ENCODE results near the gene TSEN54. TPM values are rescaled to one million over a fixed set of nuclear protein-coding genes. Genes with fewer than 3 reads are reported as not detected.

TSEN54 gene
- total RNA-seq, 2 experiments from 2014 or later: 38.8 to 45.4 TPM

DNA sequence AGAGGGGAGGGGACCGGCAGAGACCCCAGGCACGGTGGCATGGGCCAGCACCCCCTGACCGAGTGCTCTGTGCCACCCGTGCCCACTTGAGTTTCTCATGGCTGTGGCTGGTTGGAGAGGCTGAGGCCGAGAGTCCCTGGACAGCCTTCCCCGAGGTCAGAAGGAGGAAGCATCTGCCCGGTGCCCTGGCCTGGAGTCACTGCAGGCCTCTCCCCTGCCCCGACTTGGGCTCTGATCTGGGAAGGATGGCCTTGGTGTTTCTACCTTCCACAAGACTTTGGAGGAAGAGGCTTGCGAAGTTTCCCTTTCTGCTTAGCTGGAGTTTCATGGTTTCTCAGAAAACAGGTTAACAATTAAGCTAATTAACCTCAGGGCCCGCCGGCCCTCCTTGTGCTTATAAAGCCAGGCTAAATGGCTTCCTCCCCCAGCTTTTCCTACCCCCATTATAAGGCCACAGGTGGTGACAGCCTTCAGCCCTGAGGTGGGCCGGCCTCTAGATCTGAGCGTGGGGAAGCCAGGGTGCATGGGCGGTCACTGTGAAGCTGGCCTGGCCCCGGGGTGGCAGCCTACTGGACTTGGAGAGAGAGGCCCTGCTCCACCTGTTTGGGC is 26.5 kb downstream of the TSEN54 start:
- CTCF ChIA-PET: no interaction called here
- Mint-ChIP-seq H3K27me3 (no peaks in the 10 kb centered on the region), H3K27ac (no peak overlapping the region), H3K4me1 (ENCODE audit: low read depth) (no peaks in the 10 kb centered on the region), H3K9me3 (no peaks in the 10 kb centered on the region), H3K4me3 (no peak overlapping the region), H3K36me3 (ENCODE audit: low read depth) (no peaks in the 10 kb centered on the region)
- POLR2A ChIA-PET: interaction anchor here (0.6 to 0.9 kb wide), 2 partner anchors 18 to 37 kb away, joined by 3 to 4 read pairs; partner anchors contain the start of gene LLGL2
- DNase-seq (no peak), ATAC-seq (no peak)
- TF ChIP-seq, protein P1, sequence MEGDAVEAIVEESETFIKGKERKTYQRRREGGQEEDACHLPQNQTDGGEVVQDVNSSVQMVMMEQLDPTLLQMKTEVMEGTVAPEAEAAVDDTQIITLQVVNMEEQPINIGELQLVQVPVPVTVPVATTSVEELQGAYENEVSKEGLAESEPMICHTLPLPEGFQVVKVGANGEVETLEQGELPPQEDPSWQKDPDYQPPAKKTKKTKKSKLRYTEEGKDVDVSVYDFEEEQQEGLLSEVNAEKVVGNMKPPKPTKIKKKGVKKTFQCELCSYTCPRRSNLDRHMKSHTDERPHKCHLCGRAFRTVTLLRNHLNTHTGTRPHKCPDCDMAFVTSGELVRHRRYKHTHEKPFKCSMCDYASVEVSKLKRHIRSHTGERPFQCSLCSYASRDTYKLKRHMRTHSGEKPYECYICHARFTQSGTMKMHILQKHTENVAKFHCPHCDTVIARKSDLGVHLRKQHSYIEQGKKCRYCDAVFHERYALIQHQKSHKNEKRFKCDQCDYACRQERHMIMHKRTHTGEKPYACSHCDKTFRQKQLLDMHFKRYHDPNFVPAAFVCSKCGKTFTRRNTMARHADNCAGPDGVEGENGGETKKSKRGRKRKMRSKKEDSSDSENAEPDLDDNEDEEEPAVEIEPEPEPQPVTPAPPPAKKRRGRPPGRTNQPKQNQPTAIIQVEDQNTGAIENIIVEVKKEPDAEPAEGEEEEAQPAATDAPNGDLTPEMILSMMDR (IDR thresholded peaks at IDR 0.05): no peak
- intact Hi-C loops (cut with micrococcal nuclease): no loop called here

DNA sequence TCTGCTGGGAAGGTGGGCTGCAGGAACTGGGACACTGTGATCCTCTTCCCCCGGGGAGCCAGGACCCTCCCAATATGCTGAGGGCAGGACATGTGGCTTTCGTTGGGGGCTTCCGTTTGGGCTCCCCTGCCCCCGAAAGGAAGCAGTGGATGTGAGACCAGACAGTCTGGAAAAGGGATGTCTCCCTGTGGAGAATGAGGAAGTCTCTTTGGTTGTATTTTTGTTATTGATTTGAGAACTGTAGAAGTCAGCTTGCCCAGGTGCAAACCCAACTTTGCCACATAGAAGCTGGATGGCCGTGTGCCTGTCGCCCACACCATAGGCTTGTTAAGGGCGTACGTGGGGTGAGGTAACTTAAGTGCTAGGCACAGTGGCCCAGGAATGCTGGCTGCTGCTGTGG is 27.9 kb downstream of the TSEN54 start:
- POLR2A ChIA-PET: interaction anchor here (1.9 kb wide), 1 partner anchor 9 kb away, joined by 7 read pairs; no protein-coding TSS in a partner anchor
- DNase-seq (no peak), ATAC-seq (no peak)
- no peaks in the 10 kb centered on the region for H3K27me3 Mint-ChIP-seq
- TF ChIP-seq, protein P1 (IDR thresholded peaks at IDR 0.05): no peak
- CTCF ChIA-PET: no interaction called here
- H3K4me1 Mint-ChIP-seq (ENCODE audit: low read depth): no peaks in the 10 kb centered on the region
- H3K4me3 Mint-ChIP-seq: no peak overlapping the region
- H3K27ac Mint-ChIP-seq: no peak overlapping the region
- H3K36me3 Mint-ChIP-seq (ENCODE audit: low read depth): no peaks in the 10 kb centered on the region
- intact Hi-C loops (cut with micrococcal nuclease): no loop called here
- no peaks in the 10 kb centered on the region for H3K9me3 Mint-ChIP-seq

DNA sequence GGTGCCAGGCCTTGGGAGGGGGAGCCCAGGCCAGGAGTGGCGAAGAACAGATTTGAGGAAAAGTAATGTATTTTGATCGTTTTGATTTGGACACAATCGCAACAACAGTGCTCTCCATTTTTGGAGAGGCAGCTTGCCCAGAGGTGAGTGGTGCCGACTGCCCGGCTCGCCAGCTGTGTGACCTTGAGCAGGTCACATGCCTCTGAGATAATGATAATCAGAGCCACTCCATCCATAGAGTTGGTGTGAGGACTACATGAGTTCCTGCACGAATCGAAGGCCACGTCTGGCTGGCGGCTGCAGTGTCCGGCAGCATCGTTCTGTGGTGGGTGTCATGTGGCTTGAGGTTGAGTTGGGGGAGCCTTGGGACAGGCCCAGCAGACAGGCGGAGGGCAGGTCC is 29.9 kb downstream of the TSEN54 start:
- intact Hi-C loops (cut with micrococcal nuclease): no loop called here

DNA sequence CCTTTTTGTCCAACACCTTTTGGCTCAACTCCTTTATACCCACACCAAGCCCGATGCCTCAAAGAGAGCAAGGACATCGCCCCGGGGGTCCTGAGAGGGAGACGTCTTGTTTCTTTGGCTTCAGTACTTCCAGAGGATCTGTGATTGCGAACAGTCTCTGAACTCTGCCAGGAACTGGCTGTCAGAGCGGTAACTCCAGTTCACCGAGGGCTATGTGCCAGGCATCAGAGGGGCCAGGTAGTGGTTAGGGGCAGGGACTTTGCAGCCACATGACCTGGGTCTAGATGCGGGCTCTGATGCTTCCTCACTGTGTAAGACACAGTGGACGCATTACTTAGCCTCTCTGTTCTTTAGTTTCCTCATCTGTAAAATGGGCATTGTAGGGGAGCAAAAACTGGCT is 30.8 kb downstream of the TSEN54 start:
- no peaks in the 10 kb centered on the region for H3K4me1 Mint-ChIP-seq (ENCODE audit: low read depth)
- ChIA-PET POLR2A (no interaction called here), CTCF (no interaction called here)
- no peaks in the 10 kb centered on the region for H3K36me3 Mint-ChIP-seq (ENCODE audit: low read depth)
- DNase-seq (no peak), ATAC-seq (no peak)
- H3K27me3 Mint-ChIP-seq: no peaks in the 10 kb centered on the region
- no peaks in the 10 kb centered on the region for H3K9me3 Mint-ChIP-seq
- intact Hi-C loops (cut with micrococcal nuclease): no loop called here
- TF ChIP-seq, protein P1 (IDR thresholded peaks at IDR 0.05): no peak
- H3K4me3 Mint-ChIP-seq: no peak overlapping the region
- H3K27ac Mint-ChIP-seq: no peak overlapping the region

More for the DNA sequence above, 29.9 kb downstream of the TSEN54 start:
- Mint-ChIP-seq H3K27ac (no peak overlapping the region), H3K4me3 (no peak overlapping the region), H3K27me3 (no peaks in the 10 kb centered on the region), H3K4me1 (ENCODE audit: low read depth) (no peaks in the 10 kb centered on the region), H3K36me3 (ENCODE audit: low read depth) (no peaks in the 10 kb centered on the region), H3K9me3 (no peaks in the 10 kb centered on the region)
- CTCF ChIA-PET: no interaction called here
- ATAC-seq: no peak
- TF ChIP-seq, protein P1 (IDR thresholded peaks at IDR 0.05): no peak
- POLR2A ChIA-PET: no interaction called here
- no peak for DNase-seq

DNA sequence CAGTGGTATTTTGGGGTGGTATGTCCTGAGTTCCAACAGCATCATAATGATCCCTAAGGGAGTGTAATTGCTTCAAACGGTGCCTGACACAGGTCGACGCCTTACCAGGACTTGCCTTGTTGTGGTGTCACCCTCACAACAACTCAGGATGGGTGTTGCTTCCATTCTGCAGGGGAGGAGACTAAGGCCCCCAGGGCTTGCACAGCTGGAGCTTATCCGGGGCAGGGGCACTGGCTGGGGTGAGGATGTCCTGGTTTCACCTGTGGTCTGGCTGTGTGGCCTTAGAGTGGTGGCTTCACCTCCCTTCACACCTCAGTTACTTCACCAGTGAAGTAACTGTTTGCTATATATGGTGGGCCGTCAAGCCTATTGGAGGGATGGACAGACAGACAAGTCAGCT is 32.5 kb downstream of the TSEN54 start:
- H3K36me3 Mint-ChIP-seq (ENCODE audit: low read depth): no peaks in the 10 kb centered on the region
- no peaks in the 10 kb centered on the region for H3K9me3 Mint-ChIP-seq
- no peak for ATAC-seq
- DNase-seq: no peak
- TF ChIP-seq, protein P1 (IDR thresholded peaks at IDR 0.05): no peak
- ChIA-PET POLR2A (no interaction called here), CTCF (no interaction called here)
- H3K4me1 Mint-ChIP-seq (ENCODE audit: low read depth): no peaks in the 10 kb centered on the region
- no peak overlapping the region for H3K27ac Mint-ChIP-seq
- intact Hi-C loops (cut with micrococcal nuclease): no loop called here
- no peak overlapping the region for H3K4me3 Mint-ChIP-seq
- H3K27me3 Mint-ChIP-seq: no peaks in the 10 kb centered on the region
